Measurements from ENCODE around the gene SIK3.

SIK3 gene

GRCh38 chr11:116963813-116964212 is 134.4 kb downstream of the SIK3 start:
- DNase-seq: no peak

GRCh38 chr11:116962108-116962507 is 136.1 kb downstream of the SIK3 start:
- DNase-seq: peak in 3 of 4 experiments; percentile 23 to 53 (median 48)

- DNase-seq: no peak
These were observed 137.3 kb downstream of the SIK3 start for GRCh38 chr11:116960930-116961329.

DNA sequence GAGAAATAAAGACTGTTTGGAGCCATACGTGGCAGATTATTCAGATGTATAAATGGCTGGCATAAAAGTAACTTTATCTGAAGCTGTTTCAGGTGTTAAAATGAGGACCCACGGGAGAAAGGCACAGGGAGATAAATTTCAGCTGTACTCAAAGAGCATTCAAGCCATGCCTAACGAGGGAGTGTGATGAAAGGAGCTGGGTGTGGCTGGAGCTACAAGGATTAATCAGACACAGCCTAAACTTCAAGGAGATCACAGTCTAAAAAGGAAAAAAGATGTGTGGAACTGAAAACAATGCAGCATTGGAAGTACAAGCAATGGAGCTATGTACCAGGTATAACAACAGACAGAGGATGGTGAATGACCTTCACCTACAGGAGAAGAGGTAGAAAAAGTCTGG is 140.0 kb downstream of the SIK3 start:
- no peak for DNase-seq

DNA sequence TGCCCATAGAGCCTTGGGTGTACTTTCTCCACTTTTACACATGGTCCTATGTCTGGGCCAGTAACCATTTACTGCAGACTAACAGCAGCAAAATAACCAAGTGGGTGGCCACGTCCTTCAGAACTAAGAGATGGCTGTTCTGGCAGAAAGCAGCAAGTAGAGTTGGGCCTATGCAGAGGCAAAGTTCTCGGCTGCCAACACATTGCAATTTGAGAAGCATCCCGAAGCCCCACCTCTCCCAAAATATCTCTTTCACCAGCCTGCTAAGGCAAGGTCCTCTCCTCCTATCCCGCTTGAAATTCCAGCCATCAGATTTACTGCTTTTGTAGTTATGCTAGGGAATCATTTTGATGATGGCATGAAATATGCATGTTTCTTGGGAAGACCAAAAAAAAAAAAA is 142.3 kb downstream of the SIK3 start:
- DNase-seq: no peak

GRCh38 chr11:116955548-116955947 is 142.7 kb downstream of the SIK3 start:
- DNase-seq: no peak

DNA sequence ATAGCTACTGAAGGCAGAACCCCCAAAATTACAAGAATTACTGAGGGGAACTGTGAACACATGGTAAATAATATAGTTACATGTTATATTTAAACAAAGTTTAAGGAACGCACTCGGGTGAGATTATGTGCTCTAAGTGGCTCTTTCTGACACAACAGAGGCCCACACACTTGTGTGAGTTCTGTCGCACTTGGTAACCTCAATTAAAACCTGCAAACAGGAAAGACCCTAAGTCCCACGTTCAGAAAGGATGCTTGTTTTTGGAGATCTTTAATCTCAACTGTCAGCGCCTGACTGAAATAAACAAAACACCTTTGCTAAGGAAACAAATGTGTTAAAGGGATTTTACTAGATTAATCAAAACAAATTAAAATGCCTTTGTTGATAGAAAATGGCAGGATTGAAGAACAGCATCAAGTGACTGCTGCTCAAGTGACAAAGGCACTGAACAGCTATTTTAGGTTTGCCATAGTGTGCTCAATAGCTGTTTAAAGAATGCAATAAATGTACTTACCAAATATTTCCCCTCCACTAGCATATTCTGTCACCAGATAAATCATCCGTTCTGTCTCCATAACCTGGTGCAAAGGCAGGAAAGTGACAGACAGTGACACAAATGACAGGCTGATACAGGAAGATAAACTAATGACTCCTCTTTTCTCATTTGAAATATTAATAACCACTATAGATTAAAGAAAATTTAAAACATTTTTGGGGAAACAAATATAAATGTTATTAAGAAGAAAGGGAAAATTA is 144.5 kb downstream of the SIK3 start:
- DNase-seq: no peak

DNA sequence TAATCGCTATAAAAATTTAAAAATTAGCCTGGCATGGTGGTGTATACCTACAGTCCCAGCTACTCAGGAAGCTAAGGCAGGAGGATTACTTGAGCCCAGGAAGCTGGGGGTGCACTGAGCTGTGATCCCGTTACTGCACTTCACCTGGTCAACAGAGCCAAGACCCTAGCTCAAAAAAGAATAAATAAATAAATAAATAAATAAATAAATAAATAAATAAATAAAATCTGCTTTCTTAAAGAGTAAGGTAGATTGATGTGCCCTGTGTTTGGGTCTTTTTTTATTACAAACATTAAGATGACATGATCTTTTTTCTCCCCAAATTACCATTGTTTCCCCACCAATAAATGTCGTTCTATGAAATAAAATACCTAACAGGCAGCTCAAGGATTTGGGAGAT is 146.5 kb downstream of the SIK3 start:
- no peak for DNase-seq

- DNase-seq: no peak
These were observed 148.0 kb downstream of the SIK3 start for GRCh38 chr11:116950210-116950609.

GRCh38 chr11:116948391-116948790 is 149.8 kb downstream of the SIK3 start:
- DNase-seq: peak; percentile 43 to 63 (median 52)

- DNase-seq: no peak
These were observed 151.8 kb downstream of the SIK3 start for GRCh38 chr11:116946414-116946813.

- DNase-seq: peak in 2 of 4 experiments; percentile 22 to 44
These were observed 158.7 kb downstream of the SIK3 start for GRCh38 chr11:116939499-116939898.

DNA sequence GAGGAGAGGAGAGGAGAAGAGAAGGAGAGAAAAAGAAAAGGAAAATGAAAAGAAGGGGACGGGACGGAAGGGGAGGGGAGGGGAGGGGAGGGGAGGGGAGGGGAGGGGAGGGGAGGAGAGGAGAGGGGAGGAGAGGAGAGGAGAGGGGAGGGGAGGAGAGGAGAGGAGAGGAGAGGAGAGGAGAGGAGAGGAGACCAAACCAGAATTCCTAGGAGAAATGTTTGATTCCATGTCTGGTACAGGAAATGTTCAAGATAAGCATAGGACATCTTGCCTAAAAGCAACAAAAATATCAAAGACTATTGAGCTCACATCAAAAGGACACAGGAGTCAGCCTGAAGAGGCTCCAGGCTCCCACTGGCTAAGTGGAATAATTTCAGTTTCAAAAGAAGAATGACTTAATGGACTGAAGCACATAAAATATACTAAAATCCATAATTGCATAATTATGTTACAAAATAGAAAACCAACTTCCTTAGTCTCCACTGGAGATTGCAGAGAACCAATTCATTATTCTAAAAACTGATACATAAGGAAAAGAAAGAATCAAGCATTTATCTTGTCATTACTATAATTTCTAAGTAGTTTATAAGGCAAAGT is 159.7 kb downstream of the SIK3 start:
- DNase-seq: peak in 3 of 4 experiments; percentile 37 to 58 (median 55)

DNA sequence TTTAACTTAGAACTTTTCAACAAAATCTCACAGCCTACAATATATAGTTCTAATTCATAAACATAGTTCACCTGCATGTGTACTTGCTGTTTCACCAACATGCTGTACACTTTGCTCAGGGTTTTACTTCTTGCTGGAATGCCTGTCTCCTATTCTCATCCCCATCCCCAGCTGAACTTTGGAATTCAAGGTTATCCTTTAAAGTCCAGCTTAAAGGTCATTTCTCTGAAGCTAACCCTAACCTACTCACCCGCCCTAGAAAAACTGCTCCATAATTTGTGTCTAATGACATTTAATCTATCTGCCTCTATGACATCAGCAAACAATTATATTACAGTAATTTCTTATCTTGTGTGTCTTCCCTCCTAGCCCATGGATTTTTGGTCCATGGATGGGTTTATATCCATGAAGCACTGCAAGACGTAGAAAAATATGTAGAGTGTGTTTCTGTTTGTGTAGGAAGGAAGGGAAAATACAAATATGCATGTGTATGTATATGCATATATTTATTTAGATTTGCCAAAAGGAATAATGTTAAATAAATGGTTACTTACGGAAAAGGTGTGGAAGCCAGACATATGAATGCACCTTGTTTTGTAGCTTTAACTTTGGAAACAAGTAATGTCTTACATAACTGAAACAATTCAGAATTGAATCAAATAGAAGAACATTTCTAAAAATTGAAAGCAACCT is 161.3 kb downstream of the SIK3 start:
- no peak for DNase-seq

DNA sequence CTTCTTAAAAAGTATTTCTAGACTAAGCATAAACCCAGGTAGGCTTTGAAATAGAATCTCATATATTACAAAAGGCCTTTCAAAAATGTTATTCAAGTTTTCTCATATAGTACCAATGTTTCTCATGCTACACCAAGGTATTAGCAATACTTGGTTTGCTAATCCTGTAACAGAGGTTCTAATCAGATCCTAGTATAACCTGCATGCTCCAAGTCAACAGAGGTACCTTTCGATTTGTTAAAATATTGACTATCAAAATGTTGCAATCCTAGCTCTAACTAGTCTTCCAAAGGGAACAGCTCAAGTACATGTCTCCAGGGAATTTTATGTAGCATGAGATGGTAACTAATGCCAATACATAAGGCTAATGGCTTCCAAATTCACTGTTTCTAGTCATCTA is 162.7 kb downstream of the SIK3 start:
- no peak for DNase-seq

DNA sequence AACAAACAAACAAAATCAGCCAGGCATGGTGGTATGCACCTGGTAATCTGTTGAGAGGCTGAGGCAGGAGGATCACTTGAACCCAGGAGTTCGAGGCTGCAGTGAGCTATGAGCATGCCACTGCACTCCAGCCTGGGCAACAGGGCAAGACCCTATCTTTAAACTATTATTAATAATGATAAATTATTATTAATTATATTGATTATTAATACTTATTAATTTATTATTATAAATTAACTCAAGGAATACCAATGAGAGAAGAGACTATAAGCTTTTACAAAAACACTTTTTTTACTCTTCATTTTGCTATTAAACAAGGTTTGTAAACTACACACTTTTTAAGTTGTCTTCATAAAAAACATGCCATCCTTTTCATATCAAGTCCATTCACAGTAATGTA is 163.1 kb downstream of the SIK3 start:
- DNase-seq: no peak

GRCh38 chr11:116933961-116934360 is 164.3 kb downstream of the SIK3 start:
- no peak for DNase-seq

- no peak for DNase-seq
These were observed 166.0 kb downstream of the SIK3 start for GRCh38 chr11:116932181-116932580.

GRCh38 chr11:116931206-116931953 is 166.8 kb downstream of the SIK3 start:
- DNase-seq: peak; percentile 28 to 62 (median 48)

DNA sequence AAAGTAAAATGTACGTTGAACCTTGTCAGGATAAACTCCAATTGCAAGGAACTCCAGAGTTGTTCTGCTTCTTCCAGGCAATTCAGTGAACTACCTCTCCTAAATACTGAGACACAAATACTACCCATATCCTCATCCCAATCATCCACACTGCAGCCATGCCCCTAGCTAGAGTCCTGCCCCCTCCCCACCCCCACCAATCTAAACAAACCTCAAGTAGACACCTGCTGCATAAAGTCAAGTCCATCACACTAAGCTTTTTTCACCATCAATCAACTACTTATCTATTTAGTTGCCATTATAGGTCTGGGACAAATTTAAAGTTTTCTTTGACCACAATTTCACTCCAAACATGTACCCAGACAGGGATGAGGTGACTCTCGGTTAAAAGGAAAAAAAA is 167.6 kb downstream of the SIK3 start:
- no peak for DNase-seq

- DNase-seq: peak in 1 of 4 experiments; percentile 23
These were observed 168.1 kb downstream of the SIK3 start for GRCh38 chr11:116930177-116930576.

DNA sequence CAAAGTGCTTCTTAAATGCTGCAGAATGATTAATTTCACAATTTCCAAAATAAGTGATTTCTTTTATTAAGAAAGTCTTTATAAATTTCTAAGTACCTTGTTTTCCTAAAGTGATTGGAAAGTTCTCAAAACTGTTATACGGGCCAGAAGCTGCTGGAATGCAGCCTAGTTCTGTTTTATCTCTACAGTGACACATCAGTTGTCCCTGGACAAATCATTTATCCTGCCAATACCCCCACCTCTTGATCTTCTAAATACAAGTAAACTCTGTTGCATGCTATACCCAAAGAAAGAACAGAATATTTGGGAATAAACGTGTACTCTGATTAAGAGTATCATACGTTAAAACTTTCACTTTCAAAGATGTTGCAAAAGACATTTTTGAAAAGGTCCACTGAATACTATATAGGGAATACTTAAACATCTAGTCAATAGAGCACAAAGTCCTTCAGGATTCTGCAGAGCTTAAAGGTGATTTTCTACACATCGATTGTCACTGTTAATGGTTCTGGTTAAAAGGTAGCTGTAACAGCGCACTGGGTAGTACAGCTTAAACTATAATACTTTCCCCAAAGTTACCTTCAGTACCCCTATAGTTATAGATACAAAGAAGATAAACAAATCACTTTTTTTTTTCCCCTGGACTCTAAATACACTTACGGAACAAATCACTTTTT is 168.7 kb downstream of the SIK3 start:
- DNase-seq: no peak
